ACHN (cell line): ENCODE measurements around the gene WWP2.
"Not testable (repeated sequence)": the region's sequence is repeated elsewhere in the genome, so short reads cannot be mapped to it uniquely, and the experiment has no call there.

Experiments
- DNase-seq: peaks from one replicate; pipeline ENCODE4 v3.0.0-alpha.2; 2015
- in situ Hi-C: cut with HindIII; loops from 2 replicates; pipeline ENCODE4 v1.10.0; 2017; ENCODE audit warnings: low sequenced_read_pairs, low pct_ligation_motif_present, low pct_unique_long_range_greater_than_20kb

Gene WWP2

GRCh38 chr16:69744363-69745231 lies 17.5 kb upstream of the WWP2 start:
- in situ Hi-C loops = no loop called here
- no peak for DNase-seq

- in situ Hi-C loops = no loop called here
- no peak for DNase-seq
Observed at GRCh38 chr16:69745232-69745612, 16.9 kb upstream of the WWP2 start.

GRCh38 chr16:69745959-69746358 lies 16.2 kb upstream of the WWP2 start:
- in situ Hi-C loops = no loop called here
- DNase-seq = no peak

- DNase-seq = no peak
- in situ Hi-C loops = no loop called here
Observed at GRCh38 chr16:69747115-69747514, 15.0 kb upstream of the WWP2 start.

- DNase-seq = no peak
- in situ Hi-C loops = no loop called here
Observed at GRCh38 chr16:69748694-69749345, 13.3 kb upstream of the WWP2 start.

- in situ Hi-C loops = no loop called here
- no peak for DNase-seq
Observed at GRCh38 chr16:69754143-69754468, 8.0 kb upstream of the WWP2 start.

- DNase-seq = peak; percentile 98
- in situ Hi-C loops = no loop called here
Observed at GRCh38 chr16:69754469-69755310, 7.4 kb upstream of the WWP2 start, which contains the start of gene NOB1. NOB1 (minus strand) TSS chr16:69754926; CDS start chr16:69754910, 16 bp downstream.

- no peak for DNase-seq
- in situ Hi-C loops = no loop called here
Observed at GRCh38 chr16:69756705-69757104, 5.4 kb upstream of the WWP2 start.

GRCh38 chr16:69757375-69757774 lies 4.8 kb upstream of the WWP2 start:
- DNase-seq = not testable (repeated sequence)

GRCh38 chr16:69762814-69763598 lies 874 bp downstream of the WWP2 start:
- in situ Hi-C loops = no loop called here
- peak; percentile 52 for DNase-seq

More at GRCh38 chr16:69757375-69757774, 4.8 kb upstream of the WWP2 start:
- in situ Hi-C loops = not testable (repeated sequence)

- DNase-seq = no peak
- in situ Hi-C loops = no loop called here
Observed at GRCh38 chr16:69763599-69763942, 1.4 kb downstream of the WWP2 start.

GRCh38 chr16:69767459-69768229 lies 5.5 kb downstream of the WWP2 start:
- in situ Hi-C loops = no loop called here
- no peak for DNase-seq

- in situ Hi-C loops = no loop called here
- no peak for DNase-seq
Observed at GRCh38 chr16:69768666-69769065, 6.5 kb downstream of the WWP2 start.

GRCh38 chr16:69769404-69769803 lies 7.3 kb downstream of the WWP2 start:
- no peak for DNase-seq
- in situ Hi-C loops = no loop called here

GRCh38 chr16:69771651-69771967 lies 9.5 kb downstream of the WWP2 start:
- in situ Hi-C loops = no loop called here
- no peak for DNase-seq

- DNase-seq = no peak
- in situ Hi-C loops = no loop called here
Observed at GRCh38 chr16:69773260-69773947, 11.3 kb downstream of the WWP2 start.

- no peak for DNase-seq
- in situ Hi-C loops = no loop called here
Observed at GRCh38 chr16:69775563-69775962, 13.4 kb downstream of the WWP2 start.
